Kidney epithelial cell (primary cell): Measurements from ENCODE around the gene SOX2. TPM values are rescaled to one million over a fixed set of nuclear protein-coding genes. Genes with fewer than 3 reads are reported as not detected.
A peak's percentile ranks its signal among the peaks of the same experiment; 100 is the strongest.

ENCODE experiments used
- DNase-seq: peaks from one replicate; pipeline ENCODE4 v3.0.0-alpha.2; 2010; ENCODE audit warnings: low read depth
- H3K27me3 ChIP-seq: 2 replicates; pipeline ENCODE4 v1.6.0; 2011; ENCODE audit warnings: low read length; ENCODE audit not compliant: control insufficient read depth, insufficient read depth
- H3K36me3 ChIP-seq: 2 replicates; pipeline ENCODE4 v1.5.1; 2011; ENCODE audit warnings: low read length; ENCODE audit not compliant: control insufficient read depth, insufficient read depth
- H3K4me3 ChIP-seq: 2 replicates; pipeline ENCODE4 v1.5.1; 2011; ENCODE audit warnings: low read depth, mild to moderate bottlenecking, control low read depth, low read length
- total RNA-seq: library from RNA; depleted of rRNA; stranded (reverse); fragments of >200 nt; gene quantifications from 2 replicates; pipeline ENCODE4 v1.2.3, GENCODE V29; 2015
- TF ChIP-seq, protein P1 (sequence below): IDR thresholded peaks from 2 replicates; pipeline ENCODE4 v1.5.1; 2011; ENCODE audit warnings: mild to moderate bottlenecking, moderate library complexity, low read length, control low read depth, inconsistent platforms; ENCODE audit not compliant: insufficient read depth, poor library complexity, severe bottlenecking

The SOX2 gene
- total RNA-seq, 1 donor from 2014 or later = not detected

DNA sequence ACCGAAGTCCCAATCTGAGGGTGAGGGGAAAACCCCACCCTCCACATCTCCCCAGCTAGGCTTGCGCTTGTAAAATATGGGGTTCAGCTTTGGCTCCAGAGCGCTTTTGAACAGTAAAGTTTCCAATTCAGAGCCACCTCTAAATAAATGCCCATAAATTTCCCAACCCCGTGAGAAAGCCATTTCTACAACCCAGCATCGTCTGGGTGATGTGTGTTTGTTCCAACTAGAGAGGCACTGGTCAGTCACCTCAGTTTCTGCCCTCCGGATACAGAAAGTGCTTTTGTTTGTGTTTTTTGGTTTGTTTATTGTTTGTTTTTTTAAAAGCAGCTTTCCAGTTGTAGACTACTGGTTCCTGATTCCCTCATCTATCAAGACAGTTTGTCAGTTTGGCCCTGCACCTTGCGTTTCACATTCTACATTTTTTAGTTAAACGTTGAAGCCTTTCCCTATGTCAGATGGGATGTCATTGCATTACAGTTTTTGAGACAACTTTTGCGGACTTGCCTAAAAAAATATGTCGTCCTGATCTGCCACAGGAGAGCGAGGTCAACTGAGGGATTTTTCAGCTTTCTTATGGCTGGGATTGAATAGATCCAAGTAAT lies 15.0 kb upstream of the SOX2 start:
- H3K4me3 ChIP-seq = no peak overlapping the region
- no peak for DNase-seq
- TF ChIP-seq, protein P1, sequence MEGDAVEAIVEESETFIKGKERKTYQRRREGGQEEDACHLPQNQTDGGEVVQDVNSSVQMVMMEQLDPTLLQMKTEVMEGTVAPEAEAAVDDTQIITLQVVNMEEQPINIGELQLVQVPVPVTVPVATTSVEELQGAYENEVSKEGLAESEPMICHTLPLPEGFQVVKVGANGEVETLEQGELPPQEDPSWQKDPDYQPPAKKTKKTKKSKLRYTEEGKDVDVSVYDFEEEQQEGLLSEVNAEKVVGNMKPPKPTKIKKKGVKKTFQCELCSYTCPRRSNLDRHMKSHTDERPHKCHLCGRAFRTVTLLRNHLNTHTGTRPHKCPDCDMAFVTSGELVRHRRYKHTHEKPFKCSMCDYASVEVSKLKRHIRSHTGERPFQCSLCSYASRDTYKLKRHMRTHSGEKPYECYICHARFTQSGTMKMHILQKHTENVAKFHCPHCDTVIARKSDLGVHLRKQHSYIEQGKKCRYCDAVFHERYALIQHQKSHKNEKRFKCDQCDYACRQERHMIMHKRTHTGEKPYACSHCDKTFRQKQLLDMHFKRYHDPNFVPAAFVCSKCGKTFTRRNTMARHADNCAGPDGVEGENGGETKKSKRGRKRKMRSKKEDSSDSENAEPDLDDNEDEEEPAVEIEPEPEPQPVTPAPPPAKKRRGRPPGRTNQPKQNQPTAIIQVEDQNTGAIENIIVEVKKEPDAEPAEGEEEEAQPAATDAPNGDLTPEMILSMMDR = no peak
- no peaks in the 10 kb centered on the region for H3K36me3 ChIP-seq
- H3K27me3 ChIP-seq = peaks cover 52% of the 10 kb centered on the region

DNA sequence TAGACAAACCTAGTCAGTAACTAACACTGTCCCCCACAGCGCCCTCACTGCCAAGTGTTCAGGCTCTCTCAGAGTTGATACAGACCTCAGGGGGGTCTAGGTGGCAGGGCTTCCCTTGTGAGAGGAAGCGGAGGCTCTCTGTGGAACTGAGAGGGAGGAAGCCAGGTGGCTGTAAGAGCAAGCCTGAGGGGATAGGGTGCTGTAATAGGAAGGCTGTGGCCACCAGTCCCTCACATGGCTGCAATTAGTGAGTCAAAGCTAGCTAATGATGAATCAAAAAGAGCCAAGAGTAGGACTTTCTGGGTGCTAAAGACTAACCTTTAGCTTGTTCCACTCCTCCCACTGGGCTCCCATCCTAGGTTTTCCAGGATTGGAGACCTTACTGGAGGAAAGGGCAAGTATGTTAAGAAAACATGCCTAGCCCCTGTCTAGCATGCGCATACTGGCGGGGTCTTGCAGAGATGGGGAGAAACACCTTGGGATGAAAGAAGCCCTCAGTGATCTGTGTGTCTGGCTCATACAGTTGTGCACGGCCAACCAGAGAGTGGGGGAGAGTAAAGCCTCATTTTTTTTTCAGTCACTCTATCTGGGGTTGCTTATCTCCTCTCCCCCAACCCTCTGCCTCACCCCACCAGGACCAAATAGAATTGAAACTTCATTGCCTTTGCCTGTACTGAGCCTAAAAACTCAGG lies 13.3 kb upstream of the SOX2 start:
- no peak for DNase-seq
- TF ChIP-seq, protein P1 = no peak
- Histone ChIP-seq H3K4me3 (no peak overlapping the region), H3K27me3 (peaks cover 65% of the 10 kb centered on the region), H3K36me3 (no peaks in the 10 kb centered on the region)

DNA sequence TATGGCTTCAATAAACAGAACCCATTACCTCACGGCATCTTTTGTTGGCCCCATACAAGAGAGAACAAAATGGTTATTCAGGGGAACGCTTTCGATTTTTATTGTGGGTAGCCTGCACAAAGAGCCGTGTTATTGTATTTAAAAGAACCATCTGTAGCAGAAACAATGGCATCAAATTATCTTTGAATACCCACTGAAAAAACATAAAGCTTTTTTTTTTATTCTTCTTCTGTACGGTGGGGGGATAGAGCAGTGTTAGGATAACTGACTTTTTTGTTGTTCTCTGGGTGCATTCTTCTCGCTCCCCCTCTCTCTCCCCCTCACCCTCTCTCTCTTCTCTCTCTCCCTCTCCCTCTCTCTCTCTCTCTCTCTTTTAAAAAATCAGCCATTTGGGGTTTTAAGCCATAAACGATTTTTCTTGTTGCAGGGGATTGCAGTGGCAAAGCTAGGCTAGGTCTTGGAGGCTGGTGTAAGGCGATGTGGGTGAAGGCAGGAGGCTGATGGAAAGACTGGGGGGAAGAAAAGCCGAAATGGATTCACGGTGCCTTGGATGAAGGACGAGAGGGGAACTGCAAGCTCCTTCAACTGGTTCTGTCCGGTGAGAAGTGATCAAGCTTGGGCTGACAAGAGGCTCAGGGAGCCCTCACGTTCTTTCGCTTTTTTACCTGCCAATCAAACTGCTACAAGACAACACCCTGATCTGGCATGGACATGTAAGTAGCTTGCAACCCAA lies 12.4 kb upstream of the SOX2 start:
- no peaks in the 10 kb centered on the region for H3K36me3 ChIP-seq
- TF ChIP-seq, protein P1 = no peak
- peaks cover 74% of the 10 kb centered on the region for H3K27me3 ChIP-seq
- DNase-seq = no peak
- no peak overlapping the region for H3K4me3 ChIP-seq

DNA sequence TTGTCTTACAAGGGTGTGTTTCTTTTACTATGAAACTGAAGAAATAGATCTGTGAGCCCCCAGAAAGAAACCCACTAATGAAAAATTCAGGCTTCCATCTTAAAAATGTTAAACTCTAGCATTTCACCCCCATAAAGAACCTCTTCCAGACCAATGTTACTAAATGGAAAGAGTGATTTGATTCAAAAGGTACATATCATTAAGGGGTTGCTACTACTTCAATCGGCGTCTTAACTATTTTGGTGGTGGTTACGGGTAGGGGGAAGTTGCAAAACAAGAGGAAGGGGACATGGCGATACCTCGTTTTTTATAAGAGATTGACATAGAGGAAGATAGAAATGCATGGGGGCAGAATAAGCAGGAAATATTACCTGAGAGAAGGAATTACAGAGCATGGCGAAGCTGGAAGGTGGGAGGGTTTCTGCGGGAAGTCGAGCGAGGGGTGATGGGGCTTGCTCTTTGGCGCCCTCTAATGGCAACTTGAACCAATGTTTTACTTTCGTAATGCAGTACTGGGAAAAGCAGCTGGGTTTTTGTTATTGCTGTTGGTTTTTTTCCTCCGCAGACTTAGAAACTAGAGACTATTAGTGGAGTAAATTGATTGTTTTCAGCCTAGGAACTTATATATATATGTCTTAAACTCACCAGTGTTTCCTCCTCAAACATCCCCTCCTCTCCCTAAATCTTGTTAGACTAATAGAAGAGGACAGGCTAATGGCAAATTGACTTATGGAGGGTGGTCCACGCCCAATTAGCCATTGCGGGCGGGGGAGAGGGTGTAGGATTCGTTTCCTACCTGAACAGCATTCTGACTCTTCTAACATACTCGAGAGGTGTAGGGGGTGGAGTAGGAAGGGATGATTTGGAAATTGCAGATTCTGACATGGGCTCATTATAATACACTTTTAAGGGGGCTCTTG lies 11.3 kb upstream of the SOX2 start:
- peak; percentile 38 for DNase-seq
- Histone ChIP-seq H3K27me3 (peaks cover 79% of the 10 kb centered on the region), H3K36me3 (no peaks in the 10 kb centered on the region), H3K4me3 (no peak overlapping the region)
- TF ChIP-seq, protein P1 = peak; percentile 91

DNA sequence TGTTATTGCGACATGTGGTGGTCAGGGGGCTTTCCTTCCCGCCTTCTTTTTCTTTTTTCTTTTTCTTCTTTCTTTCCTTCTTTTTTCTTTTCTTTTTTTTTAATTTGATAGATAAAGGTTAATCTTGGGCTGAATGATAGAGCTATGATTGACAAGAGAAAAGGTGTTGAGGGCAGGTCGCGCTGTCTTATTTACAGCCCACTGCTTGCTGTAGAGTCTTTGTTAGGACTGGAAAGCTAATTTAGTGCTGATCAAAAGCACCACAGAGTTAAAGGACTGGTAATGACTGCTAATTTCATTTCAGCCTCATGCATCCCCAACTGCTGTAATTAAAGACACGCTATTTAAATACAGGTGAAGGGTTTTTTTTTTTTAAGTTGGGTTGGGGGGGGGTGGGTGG lies 10.6 kb upstream of the SOX2 start:
- no peak for DNase-seq
- Histone ChIP-seq H3K27me3 (peaks cover 76% of the 10 kb centered on the region), H3K4me3 (no peak overlapping the region), H3K36me3 (no peaks in the 10 kb centered on the region)
- TF ChIP-seq, protein P1 = no peak
